IMR-90 (cell line): ENCODE measurements around the gene PCSK6. TPM values are rescaled to one million over a fixed set of nuclear protein-coding genes. Genes with fewer than 3 reads are reported as not detected.

Source experiments
- FOS ChIP-seq: fragments of 150-350 bp; IDR thresholded peaks from 2 replicates; pipeline ENCODE4 v1.6.1; 2016; ENCODE audit warnings: low read depth, low read length
- MXI1 ChIP-seq: IDR thresholded peaks from 2 replicates; pipeline ENCODE4 v1.6.1; 2012; ENCODE audit warnings: low read depth, mild to moderate bottlenecking, low read length, moderate library complexity, borderline replicate concordance
- POLR2A ChIP-seq: IDR thresholded peaks from 2 replicates; pipeline ENCODE4 v1.6.1; 2012; ENCODE audit warnings: mild to moderate bottlenecking, low read depth, low read length
- polyA plus RNA-seq, 3 experiments: library from polyadenylated mRNA; depleted of rRNA; stranded (reverse); fragments of >200 nt; gene quantifications; 2 replicates each; pipeline ENCODE4 v1.2.3, GENCODE V29; 2012; ENCODE audit warnings: low replicate concordance in 1 of 3
- total RNA-seq: library from RNA; depleted of rRNA; stranded (reverse); fragments of >200 nt; gene quantifications from 2 replicates; pipeline ENCODE4 v1.2.3, GENCODE V29; 2012
- TF ChIP-seq, protein P1 (sequence below): fragments of 150-350 bp; IDR thresholded peaks from 2 replicates; pipeline ENCODE4 v1.6.1; 2016; ENCODE audit warnings: low read depth, mild to moderate bottlenecking, low read length, moderate library complexity, borderline replicate concordance

Gene PCSK6
- total and polyA plus RNA-seq, 2 of the 4 experiments (the other 2 are of a cell fraction), result not detected

DNA sequence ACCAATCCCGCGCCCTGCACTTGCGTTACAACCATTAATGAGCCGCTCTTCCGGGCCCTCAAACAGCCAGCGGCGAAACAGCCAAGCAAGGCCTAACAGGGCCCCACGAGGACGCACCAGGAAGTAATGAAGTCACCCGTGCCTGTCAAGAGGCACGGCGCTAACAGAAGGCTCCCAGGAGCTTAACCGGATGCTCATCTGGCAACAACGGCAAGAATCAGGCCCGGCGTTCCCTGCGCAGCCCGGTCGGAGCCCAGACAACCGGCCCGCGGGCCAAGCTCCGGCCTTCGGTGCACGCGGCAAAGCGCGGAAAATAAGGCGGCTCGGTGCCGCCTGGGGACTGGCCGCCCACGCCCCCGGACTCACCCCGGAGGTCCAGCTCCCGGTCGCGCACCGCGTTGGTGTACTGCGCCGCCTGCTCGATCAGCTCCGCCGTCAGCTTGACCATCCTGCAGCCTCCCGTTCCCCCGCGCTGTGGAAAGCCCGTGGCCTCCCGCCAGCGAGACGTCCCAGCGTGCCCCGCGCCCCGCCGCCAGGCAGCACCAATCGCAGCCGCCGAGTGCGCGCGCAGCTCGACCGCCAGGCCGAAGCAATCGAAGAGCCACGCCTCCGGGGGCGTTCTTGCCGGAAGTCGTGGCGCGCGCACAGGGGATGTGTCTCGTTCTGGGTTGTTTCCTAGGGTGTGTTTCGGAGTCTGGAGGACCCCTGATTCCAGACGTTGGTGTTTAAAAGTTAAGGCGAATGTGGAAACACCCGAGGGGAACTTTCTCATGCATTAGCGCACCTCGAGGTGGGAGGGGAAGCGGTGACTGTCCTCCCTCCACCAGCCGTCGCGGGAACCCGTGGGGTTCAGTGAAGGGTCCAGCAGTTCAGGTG, 194.5 kb downstream of the PCSK6 start, which contains the start of gene SNRPA1 (continued):
- TF ChIP-seq, protein P1, sequence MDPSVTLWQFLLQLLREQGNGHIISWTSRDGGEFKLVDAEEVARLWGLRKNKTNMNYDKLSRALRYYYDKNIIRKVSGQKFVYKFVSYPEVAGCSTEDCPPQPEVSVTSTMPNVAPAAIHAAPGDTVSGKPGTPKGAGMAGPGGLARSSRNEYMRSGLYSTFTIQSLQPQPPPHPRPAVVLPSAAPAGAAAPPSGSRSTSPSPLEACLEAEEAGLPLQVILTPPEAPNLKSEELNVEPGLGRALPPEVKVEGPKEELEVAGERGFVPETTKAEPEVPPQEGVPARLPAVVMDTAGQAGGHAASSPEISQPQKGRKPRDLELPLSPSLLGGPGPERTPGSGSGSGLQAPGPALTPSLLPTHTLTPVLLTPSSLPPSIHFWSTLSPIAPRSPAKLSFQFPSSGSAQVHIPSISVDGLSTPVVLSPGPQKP, result peak; percentile 69; the same call in 1 of the 2 replicates
- TF ChIP-seq MXI1, result peak; percentile 95
- peak; percentile 81 for TF ChIP-seq POLR2A
- no peak for TF ChIP-seq FOS
